Gastroesophageal sphincter (tissue), 3 donors: Measurements from ENCODE around the gene ZCCHC4.

Experiments
- CTCF ChIP-seq, 4 experiments: fragments of 200-600 bp in 2 of 4; fragments of 450-650 bp in 2 of 4; sonication (generic) in 1 of 4; IDR thresholded peaks; one replicate each; pipeline ENCODE4 v1.5.1; 2017 to 2019; ENCODE audit warnings: antibody characterized with exemption in 4 of 4, mild to moderate bottlenecking in 2 of 4, moderate library complexity in 2 of 4
- EP300 ChIP-seq: sonication (generic); formaldehyde crosslinking; IDR thresholded peaks from one replicate; pipeline ENCODE4 v1.6.1; 2017; ENCODE audit warnings: antibody characterized with exemption, mild to moderate bottlenecking

DNA sequence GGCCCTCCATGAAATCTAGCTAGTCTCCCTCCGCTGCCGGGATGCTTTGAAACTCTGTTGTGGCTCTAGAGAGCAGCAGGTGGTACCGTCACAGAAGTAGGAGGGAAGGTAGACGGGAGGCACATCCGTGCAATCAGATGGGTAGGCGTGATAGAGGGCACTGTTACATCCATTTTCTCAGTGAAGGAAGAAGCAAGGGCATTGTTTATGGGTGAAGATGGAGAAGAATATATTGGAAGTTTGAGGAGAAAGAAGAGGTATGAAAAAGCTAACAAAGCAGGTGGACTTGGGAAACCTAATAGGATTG is 65.8 kb downstream of the ZCCHC4 start:
- TF ChIP-seq CTCF (IDR thresholded peaks at IDR 0.05) = no peak
- no peak for TF ChIP-seq EP300
